Activated T-helper 9 cell treated with anti-CD3 and anti-CD28 coated beads, Interleukin-2, amount 50 U/mL, for 16 hours (primary cell): ENCODE data around the gene RAD23B.

Experiments
- DNase-seq: peaks from one replicate; pipeline ENCODE4 v3.0.0-alpha.2; 2020; ENCODE audit warnings: low read depth

RAD23B gene

GRCh38 chr9:107268560-107268959 is 14.5 kb upstream of the RAD23B start:
- no peak for DNase-seq

GRCh38 chr9:107269254-107269653 is 13.8 kb upstream of the RAD23B start:
- DNase-seq = no peak

GRCh38 chr9:107269681-107270080 is 13.4 kb upstream of the RAD23B start:
- no peak for DNase-seq

- DNase-seq = no peak
These were observed 13.0 kb upstream of the RAD23B start for GRCh38 chr9:107270082-107270481.

- DNase-seq = no peak
These were observed 12.5 kb upstream of the RAD23B start for GRCh38 chr9:107270580-107270979.

GRCh38 chr9:107273634-107274033 is 9.4 kb upstream of the RAD23B start:
- DNase-seq = no peak

GRCh38 chr9:107274096-107274495 is 9.0 kb upstream of the RAD23B start:
- no peak for DNase-seq

- DNase-seq = no peak
These were observed 8.1 kb upstream of the RAD23B start for GRCh38 chr9:107274953-107275422.

- no peak for DNase-seq
These were observed 7.5 kb upstream of the RAD23B start for GRCh38 chr9:107275530-107275929.

GRCh38 chr9:107276966-107277710 is 5.9 kb upstream of the RAD23B start:
- DNase-seq = no peak

GRCh38 chr9:107277801-107278200 is 5.3 kb upstream of the RAD23B start:
- no peak for DNase-seq

- no peak for DNase-seq
These were observed 4.0 kb upstream of the RAD23B start for GRCh38 chr9:107279086-107279485.

- DNase-seq = no peak
These were observed 2.5 kb upstream of the RAD23B start for GRCh38 chr9:107280543-107280942.

- no peak for DNase-seq
These were observed 1.9 kb upstream of the RAD23B start for GRCh38 chr9:107281184-107281583.

- DNase-seq = no peak
These were observed 984 bp upstream of the RAD23B start for GRCh38 chr9:107281922-107282667.

GRCh38 chr9:107283623-107284616 is 841 bp downstream of the RAD23B start:
- peak; percentile 44 for DNase-seq

GRCh38 chr9:107284636-107285035 is 1.6 kb downstream of the RAD23B start:
- no peak for DNase-seq

- DNase-seq = no peak
These were observed 2.2 kb downstream of the RAD23B start for GRCh38 chr9:107285286-107285685.

- DNase-seq = no peak
These were observed 3.0 kb downstream of the RAD23B start for GRCh38 chr9:107286057-107286456.

- no peak for DNase-seq
These were observed 5.6 kb downstream of the RAD23B start for GRCh38 chr9:107288701-107289100.

- no peak for DNase-seq
These were observed 7.5 kb downstream of the RAD23B start for GRCh38 chr9:107290619-107291018.
